Fibroblast of mammary gland (primary cell): ENCODE data around the gene PACC1.

ENCODE experiments used
- DNase-seq: peaks from one replicate; pipeline ENCODE4 v3.0.0-alpha.2; 2010; ENCODE audit warnings: low read depth
- H3K4me3 ChIP-seq: 2 replicates; pipeline ENCODE4 v1.5.1; 2011; ENCODE audit warnings: low read depth, mild to moderate bottlenecking, low read length, moderate library complexity; ENCODE audit not compliant: control insufficient read depth
- TF ChIP-seq, protein P1 (sequence below): conservative IDR thresholded peaks from 2 replicates; pipeline ENCODE4 v1.5.1; 2011; ENCODE audit warnings: low read depth, low read length, inconsistent platforms; ENCODE audit not compliant: control insufficient read depth, insufficient read depth

The PACC1 gene

DNA sequence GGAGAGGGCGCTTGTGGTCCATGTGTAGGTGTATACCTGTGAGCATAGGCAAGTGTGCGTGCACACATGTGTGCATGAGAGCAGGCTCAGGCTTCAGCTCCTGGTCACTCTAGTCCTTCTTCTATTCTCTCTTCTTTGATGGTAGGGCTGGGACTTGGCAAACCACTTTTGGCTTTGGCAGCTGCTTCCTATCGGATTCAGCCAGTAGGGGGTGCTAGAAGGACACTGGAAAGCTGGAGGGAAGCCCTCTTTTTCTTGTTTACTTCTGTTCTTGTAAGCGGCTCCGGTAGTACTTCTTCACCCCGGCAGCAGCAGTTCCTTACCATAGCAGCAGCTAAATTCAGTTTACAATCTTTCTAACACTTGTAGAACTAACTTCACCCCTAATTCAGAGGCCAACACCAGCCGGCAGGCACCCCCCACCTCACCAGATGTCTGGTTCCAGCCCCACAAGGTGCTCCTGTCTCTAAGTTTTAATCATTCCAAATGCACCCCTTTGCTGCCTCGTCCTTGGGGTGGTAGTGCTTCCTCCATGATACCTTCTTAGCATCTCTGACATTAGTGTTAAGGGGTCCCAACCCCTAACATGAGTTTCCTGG, 43.2 kb upstream of the PACC1 start:
- TF ChIP-seq, protein P1, sequence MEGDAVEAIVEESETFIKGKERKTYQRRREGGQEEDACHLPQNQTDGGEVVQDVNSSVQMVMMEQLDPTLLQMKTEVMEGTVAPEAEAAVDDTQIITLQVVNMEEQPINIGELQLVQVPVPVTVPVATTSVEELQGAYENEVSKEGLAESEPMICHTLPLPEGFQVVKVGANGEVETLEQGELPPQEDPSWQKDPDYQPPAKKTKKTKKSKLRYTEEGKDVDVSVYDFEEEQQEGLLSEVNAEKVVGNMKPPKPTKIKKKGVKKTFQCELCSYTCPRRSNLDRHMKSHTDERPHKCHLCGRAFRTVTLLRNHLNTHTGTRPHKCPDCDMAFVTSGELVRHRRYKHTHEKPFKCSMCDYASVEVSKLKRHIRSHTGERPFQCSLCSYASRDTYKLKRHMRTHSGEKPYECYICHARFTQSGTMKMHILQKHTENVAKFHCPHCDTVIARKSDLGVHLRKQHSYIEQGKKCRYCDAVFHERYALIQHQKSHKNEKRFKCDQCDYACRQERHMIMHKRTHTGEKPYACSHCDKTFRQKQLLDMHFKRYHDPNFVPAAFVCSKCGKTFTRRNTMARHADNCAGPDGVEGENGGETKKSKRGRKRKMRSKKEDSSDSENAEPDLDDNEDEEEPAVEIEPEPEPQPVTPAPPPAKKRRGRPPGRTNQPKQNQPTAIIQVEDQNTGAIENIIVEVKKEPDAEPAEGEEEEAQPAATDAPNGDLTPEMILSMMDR, result peak; percentile 69
- DNase-seq, result peak; percentile 66
- no peak overlapping the region for H3K4me3 ChIP-seq

DNA sequence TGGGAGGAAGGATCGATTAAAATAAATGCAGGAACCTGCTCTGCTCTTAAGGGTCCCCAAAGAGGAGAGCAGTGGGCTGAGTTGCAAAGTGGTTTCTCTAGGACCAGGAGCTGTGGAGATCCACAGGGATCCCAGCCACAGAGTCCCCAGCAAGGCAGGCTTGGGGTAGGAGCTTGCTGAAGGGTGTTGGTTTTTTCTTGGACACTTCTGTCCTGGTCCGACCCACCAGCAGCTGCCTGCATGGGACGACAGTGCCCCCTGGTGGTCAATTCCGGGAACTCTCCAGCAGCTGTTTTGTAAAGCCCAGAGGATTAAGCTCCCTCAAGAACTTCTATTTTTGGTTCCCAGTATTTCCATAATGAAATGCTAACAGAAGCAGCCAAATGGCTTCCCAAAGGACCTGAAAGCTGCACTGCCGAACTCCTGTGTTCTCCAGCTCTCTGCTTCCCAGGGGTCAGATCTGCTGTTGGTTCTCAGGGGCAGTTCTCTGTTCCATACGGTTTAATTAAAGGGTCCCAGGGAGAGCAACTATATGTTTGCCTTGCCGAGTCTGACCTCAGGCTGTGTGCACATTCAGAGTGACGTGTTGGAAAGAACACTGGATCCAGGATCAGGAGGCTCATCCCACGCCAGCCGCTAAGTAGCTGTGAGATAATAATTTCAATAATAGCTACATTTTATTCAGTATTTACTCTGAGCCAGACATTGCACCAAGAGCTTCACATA, 41.3 kb upstream of the PACC1 start:
- TF ChIP-seq, protein P1, result peak; percentile 98
- H3K4me3 ChIP-seq, result no peak overlapping the region
- peak; percentile 80 for DNase-seq

DNA sequence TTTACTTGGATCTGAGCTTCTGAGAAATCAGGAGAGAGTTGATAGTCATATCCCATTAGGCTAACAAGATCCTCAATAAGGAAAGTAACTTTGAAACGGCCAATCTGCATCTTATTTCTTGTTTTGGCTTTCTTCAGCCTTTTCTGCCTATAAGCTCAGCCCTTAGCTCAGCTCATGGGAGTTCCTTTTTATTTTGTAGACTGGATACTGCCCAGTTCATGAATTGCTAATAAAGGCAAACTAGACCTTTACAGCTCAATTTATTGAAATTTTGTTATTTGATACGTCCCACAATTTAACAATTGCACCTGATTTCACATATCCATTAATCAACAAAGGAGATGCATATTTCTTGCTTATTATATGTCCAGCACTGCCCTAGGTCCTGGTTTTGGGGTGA, 40.7 kb upstream of the PACC1 start:
- H3K4me3 ChIP-seq, result no peak overlapping the region
- no peak for DNase-seq
- TF ChIP-seq, protein P1, result no peak

DNA sequence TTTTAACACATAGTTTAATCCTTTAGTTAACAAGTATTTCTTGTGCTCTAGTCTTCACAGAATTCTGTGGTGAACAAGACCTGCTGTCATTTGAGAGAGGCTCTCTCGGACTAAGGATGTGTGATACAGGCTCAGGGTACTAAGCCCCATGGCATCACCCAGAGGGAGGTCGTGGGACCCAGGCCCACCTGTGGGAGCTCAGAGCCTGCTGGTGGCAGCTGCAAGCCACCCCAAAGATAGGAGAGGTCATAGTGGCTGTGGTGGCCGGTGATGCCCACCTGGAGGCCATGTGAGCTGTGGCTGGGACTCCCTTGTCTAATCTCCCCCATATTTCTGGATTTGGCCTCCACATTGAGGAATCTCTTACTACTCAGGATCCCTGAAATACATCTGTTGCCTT, 40.1 kb upstream of the PACC1 start:
- no peak overlapping the region for H3K4me3 ChIP-seq
- DNase-seq, result no peak
- TF ChIP-seq, protein P1, result no peak

DNA sequence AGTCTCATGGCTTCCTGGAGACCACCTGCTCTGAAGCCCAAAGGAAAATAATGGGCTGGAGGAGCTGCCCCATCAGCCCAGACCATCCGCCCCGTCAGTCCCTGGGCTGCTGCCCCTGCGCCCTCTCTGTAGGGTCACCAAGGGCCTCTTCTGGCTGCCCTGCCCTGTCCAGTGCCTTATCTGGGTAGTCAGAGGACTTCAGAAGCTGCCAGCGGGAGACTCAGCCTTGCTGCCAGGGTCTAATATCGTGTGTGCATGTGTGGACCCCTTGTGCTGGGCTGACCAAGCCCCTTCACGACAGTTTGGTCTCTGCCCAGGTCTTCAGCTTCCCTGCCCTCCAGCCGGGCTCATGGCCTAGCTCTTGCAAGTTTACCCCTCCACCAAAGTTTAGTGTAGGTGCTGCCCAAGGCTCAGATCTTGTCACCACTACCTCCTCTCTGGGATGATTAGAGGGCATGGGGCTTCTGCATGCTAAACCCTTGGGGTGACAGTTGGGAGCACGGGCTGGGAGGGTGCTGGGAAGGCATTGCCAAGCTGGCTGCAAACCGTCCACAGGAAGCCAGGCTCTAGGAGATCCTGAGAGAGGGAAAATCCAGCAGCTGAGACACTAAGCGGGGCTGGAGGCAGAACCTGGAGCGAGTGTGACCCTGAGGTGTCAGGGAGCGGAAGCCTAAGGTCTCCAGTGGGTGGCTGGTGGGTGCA, 38.6 kb upstream of the PACC1 start:
- H3K4me3 ChIP-seq, result no peak overlapping the region
- TF ChIP-seq, protein P1, result no peak
- DNase-seq, result no peak

DNA sequence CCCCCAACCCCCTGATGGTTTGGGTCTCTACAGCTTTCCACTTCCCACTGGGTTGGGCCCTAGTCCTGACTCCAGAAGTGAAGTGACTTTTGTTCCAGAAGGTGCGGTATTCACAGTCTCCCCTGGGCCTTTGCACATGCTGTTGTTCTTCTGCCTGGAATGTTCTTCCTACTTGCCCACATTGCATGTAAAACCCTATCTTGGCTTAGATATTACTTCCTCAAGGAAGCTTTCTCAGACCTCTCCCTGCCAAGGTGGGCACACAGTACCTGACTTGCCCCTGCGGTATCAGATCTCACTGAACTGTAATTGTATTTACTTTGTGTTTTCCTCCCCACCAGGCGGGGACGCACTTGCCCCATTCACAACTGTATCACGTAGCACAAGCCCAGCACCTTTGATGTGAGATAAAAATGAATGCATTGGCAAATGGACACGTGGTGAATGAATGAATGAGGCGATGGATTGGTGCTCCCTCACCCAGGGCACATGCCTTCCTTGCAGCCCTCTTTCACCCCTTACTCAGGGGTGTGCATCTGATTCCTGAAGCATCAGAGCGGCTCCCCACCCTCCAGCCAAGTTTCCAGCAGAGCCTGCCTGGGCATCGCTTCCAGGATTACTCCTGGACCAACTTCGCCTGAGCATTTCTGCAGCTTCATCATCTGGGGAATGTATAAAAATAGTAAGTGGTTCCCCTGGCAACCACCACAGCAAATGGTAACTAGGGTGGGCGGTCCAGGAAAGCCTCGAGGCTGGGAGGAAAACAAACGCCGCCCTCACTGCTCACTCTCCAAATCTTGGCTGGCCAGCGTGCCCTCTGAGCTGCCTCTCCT, 37.9 kb upstream of the PACC1 start:
- H3K4me3 ChIP-seq, result no peak overlapping the region
- TF ChIP-seq, protein P1, result no peak
- peak; percentile 68 for DNase-seq
